ENCODE measurements around the gene HPSE. TPM values are rescaled to one million over a fixed set of nuclear protein-coding genes. Genes with fewer than 3 reads are reported as not detected.
"Not testable (repeated sequence)": the region's sequence is repeated elsewhere in the genome, so short reads cannot be mapped to it uniquely, and the experiment has no call there.

HPSE gene
- total RNA-seq, 2 donors from 2014 or later = 12.4 to 13.9 TPM

DNA sequence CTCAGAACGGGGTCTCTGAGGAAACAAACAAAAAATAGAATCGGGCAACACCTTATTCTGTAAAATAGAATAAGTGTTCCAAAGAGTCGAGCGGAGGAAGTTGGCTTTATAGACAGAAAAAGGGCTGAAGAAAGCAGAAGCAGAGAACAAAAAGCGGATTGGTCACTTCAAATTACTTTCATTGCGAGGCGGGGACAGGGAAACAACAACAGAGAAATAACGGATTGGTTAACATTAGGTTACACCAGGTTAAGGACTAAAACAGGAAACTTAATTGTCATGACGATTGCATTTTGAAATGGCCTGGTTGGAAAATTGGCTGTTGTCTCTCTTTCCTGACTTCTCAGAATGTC, 49.6 kb downstream of the HPSE start:
- DNase-seq (ENCODE audit: low spot score) = no peak

DNA sequence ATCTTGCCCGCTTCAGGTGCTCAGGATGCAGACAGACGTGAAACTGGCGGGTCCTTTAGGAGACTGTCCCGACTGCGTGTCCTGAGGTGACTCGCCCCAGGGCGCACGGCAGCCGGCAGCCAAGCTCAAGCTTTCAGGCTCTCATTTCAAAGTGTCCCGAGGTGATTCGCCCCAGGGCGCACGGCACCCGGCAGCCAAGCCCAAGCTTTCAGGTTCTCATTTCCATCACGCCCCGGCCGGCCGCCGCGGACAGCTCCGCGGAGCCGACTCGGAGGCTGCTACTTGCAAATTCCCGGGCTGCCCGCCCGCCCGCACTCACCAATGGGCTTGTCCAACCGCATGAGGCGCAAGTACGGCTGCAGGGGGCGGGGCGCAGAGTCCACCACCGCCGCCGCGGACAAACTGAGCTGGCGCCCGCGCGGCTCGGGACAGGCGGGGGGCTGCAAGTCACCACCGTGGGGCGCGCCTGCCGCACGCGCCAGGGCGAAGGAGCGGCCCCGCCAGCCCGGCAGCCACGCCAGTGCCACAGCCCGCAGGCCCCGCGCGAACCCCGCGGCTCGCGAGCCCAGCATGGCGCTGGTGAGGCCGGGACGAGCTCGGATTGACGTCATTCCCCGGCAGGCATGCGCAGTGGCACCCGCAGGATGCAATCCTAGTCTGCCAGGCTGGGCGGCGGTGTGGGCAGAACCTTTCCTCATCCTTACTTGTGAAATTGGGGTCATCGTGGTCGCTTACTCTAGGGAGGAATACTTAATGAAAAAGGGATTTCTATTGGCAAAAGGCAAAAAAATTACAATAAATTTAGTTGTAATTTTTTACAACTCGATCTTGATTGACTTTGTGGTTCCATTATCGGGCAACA, 50.2 kb downstream of the HPSE start, which contains the start of gene COQ2:
Gene COQ2, minus strand, starts transcription at position 606 of the 862 bp plus-strand sequence. Its CDS starts 34 bp downstream, at position 572.
- H3K27ac Mint-ChIP-seq = peak within 1 kb of the TSS; percentile 96 to 98
- H3K36me3 Mint-ChIP-seq = no peaks in the 10 kb centered on the region
- H3K4me1 Mint-ChIP-seq (ENCODE audit: low read depth in 2 of 2) = peaks cover 24 to 40% of the 10 kb centered on the region in 2 donors
- no peaks in the 10 kb centered on the region for H3K27me3 Mint-ChIP-seq
- H3K9me3 Mint-ChIP-seq = no peaks in the 10 kb centered on the region
- DNase-seq (ENCODE audit: low spot score) (peak; percentile 95), ATAC-seq (peak; percentile 94 to 95)
- H3K4me3 Mint-ChIP-seq = peak within 1 kb of the TSS; percentile 99

More for the DNA sequence above, 49.6 kb downstream of the HPSE start:
- no peaks in the 10 kb centered on the region for H3K27me3 Mint-ChIP-seq
- no peaks in the 10 kb centered on the region for H3K36me3 Mint-ChIP-seq
- H3K27ac Mint-ChIP-seq = peak overlapping the region; percentile 96 to 98
- peak overlapping the region; percentile 99 for H3K4me3 Mint-ChIP-seq
- ATAC-seq = no peak
- peaks cover 24 to 40% of the 10 kb centered on the region in 2 donors for H3K4me1 Mint-ChIP-seq (ENCODE audit: low read depth in 2 of 2)
- no peaks in the 10 kb centered on the region for H3K9me3 Mint-ChIP-seq

DNA sequence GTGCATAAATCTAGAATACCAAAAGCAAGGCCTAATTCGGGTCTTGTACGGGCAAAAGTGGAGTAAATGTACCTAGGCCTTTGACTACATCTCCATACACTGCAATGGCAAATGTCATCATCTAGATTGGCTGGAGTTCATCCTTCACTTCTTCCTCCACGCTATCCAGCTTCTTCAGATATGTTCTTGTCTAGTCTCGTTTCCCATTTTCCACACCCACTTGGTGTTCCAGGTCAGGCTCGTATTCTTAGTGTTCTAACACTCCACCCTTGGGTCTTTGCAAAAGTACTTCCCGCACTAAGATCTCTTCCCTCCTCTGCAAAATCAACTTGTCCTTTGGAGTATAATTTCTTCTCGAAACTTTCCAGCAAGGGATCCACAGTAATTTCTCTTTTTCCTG, 51.5 kb downstream of the HPSE start:
- H3K9me3 Mint-ChIP-seq = no peaks in the 10 kb centered on the region
- peaks cover 24 to 40% of the 10 kb centered on the region in 2 donors for H3K4me1 Mint-ChIP-seq (ENCODE audit: low read depth in 2 of 2)
- DNase-seq (ENCODE audit: low spot score) (no peak), ATAC-seq (no peak)
- no peaks in the 10 kb centered on the region for H3K27me3 Mint-ChIP-seq
- peak overlapping the region; percentile 96 to 98 for H3K27ac Mint-ChIP-seq
- peak overlapping the region; percentile 99 for H3K4me3 Mint-ChIP-seq
- no peaks in the 10 kb centered on the region for H3K36me3 Mint-ChIP-seq

DNA sequence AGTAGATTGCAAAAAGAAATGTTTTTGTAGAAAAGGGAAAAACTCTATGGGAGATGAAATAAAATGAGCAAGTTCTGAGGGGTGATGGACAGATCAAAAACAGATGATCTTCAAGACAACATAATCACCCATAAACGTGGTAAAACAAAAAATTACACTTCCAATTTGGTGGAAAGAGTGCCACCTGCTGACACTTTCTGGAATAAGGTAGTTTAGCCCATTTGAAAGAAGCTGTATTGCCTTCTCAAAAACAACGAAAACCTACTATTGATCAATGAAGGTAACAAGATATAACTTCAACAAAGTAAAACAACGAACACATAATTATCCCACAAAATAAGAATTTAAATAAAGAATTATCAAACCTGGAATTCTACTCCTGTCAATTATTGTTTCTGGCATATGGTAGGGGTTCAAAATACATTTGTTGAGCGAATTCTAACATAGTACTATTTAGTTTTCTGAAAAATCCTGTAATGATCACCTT, 52.6 kb downstream of the HPSE start:
- Mint-ChIP-seq H3K36me3 (no peaks in the 10 kb centered on the region), H3K4me1 (ENCODE audit: low read depth in 2 of 2) (peaks cover 24 to 43% of the 10 kb centered on the region in 2 donors), H3K27ac (no peak overlapping the region), H3K4me3 (peak overlapping the region; percentile 24), H3K9me3 (no peaks in the 10 kb centered on the region), H3K27me3 (no peaks in the 10 kb centered on the region)
- ATAC-seq (no peak), DNase-seq (ENCODE audit: low spot score) (no peak)

DNA sequence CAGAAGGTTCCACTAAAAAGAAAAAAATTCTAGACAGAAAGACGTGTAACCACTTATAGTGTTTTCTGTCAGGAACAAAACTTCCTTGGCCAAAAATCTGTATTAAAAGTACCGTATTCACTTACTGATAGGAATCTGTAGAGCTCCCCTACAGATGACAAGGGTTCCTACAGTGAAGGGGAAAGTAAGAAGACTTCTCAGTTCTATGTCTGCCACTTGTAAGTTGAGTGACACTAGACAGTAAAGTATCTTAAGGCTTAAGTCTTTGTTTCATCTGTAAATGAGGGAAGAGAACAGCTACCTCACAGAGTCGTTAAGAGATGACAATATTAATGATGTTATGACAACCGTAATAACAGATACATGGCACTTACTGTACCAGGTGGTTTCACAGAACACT, 53.3 kb downstream of the HPSE start:
- H3K4me3 Mint-ChIP-seq = peak overlapping the region; percentile 24

DNA sequence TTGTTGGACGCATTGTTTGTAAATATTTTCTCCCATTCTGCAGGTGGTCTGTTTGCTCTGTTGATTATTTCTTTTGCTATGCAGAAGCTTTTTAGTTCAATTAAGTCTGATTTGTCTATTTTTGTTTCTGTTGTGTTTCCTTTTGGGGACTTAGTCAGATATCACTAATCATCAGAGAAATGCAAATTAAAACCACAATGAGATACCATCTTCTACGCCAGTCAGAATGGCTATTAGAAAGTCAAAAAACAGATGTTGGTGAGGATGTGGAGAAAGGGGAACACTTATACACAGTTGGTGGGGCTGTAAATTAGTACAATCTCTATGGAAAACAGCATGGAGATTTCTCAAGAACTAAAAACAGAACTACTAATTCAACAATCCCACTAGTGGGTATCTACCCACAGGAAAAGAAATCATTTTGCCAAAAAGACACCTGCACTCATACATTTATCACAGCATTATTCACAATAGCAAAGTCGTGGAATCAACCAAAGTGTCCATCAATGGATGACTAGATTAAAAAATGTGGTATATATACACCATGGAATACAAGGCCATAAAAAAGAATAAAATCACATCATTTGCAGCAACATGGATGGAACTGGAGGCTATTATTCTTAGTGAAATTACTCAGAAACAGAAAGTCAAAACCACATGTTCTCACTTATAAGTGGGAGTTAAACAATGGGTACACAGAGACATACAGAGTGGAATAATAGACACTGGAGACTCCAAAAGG, 58.2 kb downstream of the HPSE start:
- no peaks in the 10 kb centered on the region for H3K27me3 Mint-ChIP-seq
- peaks cover 7 to 22% of the 10 kb centered on the region in 2 donors for H3K4me1 Mint-ChIP-seq (ENCODE audit: low read depth in 2 of 2)
- H3K27ac Mint-ChIP-seq = peak overlapping the region in 1 of 2 donors; percentile 14
- ATAC-seq (peak in 1 of 2 donors; percentile 71), DNase-seq (ENCODE audit: low spot score) (no peak)
- H3K36me3 Mint-ChIP-seq = peaks cover 5% of the 10 kb centered on the region
- H3K9me3 Mint-ChIP-seq = no peaks in the 10 kb centered on the region
- no peak overlapping the region for H3K4me3 Mint-ChIP-seq

More for the DNA sequence above, 53.3 kb downstream of the HPSE start:
- H3K4me1 Mint-ChIP-seq (ENCODE audit: low read depth in 2 of 2) = peaks cover 28 to 48% of the 10 kb centered on the region in 2 donors
- no peak for DNase-seq (ENCODE audit: low spot score)
- no peak for ATAC-seq
- no peak overlapping the region for H3K27ac Mint-ChIP-seq
- H3K27me3 Mint-ChIP-seq = no peaks in the 10 kb centered on the region
- no peaks in the 10 kb centered on the region for H3K9me3 Mint-ChIP-seq
- H3K36me3 Mint-ChIP-seq = peaks cover 2% of the 10 kb centered on the region

DNA sequence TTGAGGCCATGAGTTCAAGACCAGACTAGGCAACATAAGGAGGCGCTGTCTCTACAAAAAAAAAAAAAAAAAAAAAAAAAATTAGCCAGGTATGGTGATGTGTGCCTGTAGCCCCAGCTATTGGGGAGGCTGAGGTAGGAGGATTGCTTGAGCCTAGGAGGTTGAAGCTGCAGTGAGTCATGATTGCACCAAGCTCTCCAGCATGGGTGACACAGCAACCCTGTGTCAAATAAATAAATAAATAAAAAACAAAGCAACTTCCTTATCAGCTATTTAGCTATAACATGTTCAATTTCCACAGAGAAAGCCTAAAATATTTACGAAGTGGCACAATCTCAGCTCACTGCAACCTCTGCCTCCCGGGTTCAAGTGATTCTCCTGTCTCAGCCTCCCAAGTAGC, 60.7 kb downstream of the HPSE start:
- not testable (repeated sequence) for H3K36me3 Mint-ChIP-seq

DNA sequence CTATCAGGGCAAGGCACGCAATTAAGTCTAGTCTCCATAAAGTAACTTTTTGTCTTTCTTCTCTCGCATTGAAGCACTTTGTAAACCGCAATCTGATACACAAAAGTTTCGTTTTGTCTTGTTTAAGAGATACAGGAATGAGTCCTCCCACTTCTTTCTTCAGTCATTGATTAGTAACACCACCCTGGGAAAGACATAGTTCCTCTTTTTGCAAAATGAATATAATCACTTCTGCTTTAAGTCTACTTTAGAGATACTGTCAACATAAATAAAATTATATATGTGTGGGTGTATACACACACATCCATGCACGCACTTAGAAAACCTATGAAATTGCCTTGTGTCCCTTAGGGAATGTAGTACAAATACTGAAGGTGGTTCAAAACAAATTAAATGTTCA, 61.7 kb downstream of the HPSE start:
- ATAC-seq (peak in 1 of 2 donors; percentile 60), DNase-seq (ENCODE audit: low spot score) (no peak)
- Mint-ChIP-seq H3K9me3 (no peaks in the 10 kb centered on the region), H3K27ac (no peak overlapping the region), H3K4me1 (ENCODE audit: low read depth in 2 of 2) (peaks cover 14 to 21% of the 10 kb centered on the region in 2 donors), H3K36me3 (peaks cover 5% of the 10 kb centered on the region), H3K4me3 (no peak overlapping the region), H3K27me3 (no peaks in the 10 kb centered on the region)

More for the DNA sequence above, 60.7 kb downstream of the HPSE start:
- ATAC-seq; DNase-seq (ENCODE audit: low spot score); H3K27me3 Mint-ChIP-seq; H3K4me3 Mint-ChIP-seq; H3K27ac Mint-ChIP-seq; H3K9me3 Mint-ChIP-seq: not testable (repeated sequence)
- peaks cover 6 to 12% of the 10 kb centered on the region in 2 donors for H3K4me1 Mint-ChIP-seq (ENCODE audit: low read depth in 2 of 2)

DNA sequence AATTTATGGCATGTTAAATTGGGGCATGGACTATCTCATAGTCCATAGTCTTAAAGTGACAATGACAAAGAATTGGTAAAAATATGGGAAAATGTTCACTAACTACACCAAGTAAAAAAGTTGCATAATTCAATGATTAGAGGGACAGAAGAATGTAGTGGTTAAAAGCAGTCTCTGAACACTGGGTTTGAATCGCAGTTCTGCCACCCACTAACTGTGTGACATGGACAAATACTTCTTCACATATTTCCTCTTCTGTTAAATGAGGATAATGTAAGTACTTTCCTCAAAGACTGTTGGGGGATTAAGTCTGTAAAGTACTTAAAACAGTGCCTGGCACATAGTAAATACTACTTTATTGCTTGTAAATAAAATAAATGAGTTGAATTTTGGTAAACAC, 65.4 kb downstream of the HPSE start:
- H3K4me1 Mint-ChIP-seq (ENCODE audit: low read depth in 2 of 2) = peaks cover 10 to 14% of the 10 kb centered on the region in 2 donors
- H3K36me3 Mint-ChIP-seq = no peaks in the 10 kb centered on the region
- no peaks in the 10 kb centered on the region for H3K27me3 Mint-ChIP-seq
- H3K4me3 Mint-ChIP-seq = no peak overlapping the region
- DNase-seq (ENCODE audit: low spot score) (no peak), ATAC-seq (no peak)
- no peaks in the 10 kb centered on the region for H3K9me3 Mint-ChIP-seq
- H3K27ac Mint-ChIP-seq = no peak overlapping the region

DNA sequence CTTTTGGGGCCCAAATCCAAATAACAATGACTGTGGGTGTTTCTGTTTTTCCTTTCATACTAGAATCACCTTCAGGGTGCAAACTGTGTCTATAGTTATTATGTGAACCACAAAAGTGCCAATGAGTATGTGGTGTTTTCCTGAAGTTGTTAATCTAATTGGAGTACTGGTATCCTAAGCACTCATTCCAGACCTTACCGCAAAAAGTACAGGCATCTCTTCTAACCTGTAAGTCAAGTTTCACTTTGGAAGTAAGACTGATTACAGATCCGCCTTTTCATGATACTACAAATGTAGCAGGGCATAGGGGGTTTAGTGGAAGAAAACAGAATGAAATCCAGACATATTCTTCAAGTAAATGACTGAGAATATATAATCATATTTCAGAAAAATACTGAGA, 66.2 kb downstream of the HPSE start:
- DNase-seq (ENCODE audit: low spot score) (no peak), ATAC-seq (no peak)
- peak overlapping the region; percentile 14 to 61 for H3K27ac Mint-ChIP-seq
- H3K36me3 Mint-ChIP-seq = no peaks in the 10 kb centered on the region
- peak overlapping the region; percentile 49 for H3K4me3 Mint-ChIP-seq
- H3K9me3 Mint-ChIP-seq = no peaks in the 10 kb centered on the region
- H3K27me3 Mint-ChIP-seq = no peaks in the 10 kb centered on the region
- peaks cover 10 to 14% of the 10 kb centered on the region in 2 donors for H3K4me1 Mint-ChIP-seq (ENCODE audit: low read depth in 2 of 2)

DNA sequence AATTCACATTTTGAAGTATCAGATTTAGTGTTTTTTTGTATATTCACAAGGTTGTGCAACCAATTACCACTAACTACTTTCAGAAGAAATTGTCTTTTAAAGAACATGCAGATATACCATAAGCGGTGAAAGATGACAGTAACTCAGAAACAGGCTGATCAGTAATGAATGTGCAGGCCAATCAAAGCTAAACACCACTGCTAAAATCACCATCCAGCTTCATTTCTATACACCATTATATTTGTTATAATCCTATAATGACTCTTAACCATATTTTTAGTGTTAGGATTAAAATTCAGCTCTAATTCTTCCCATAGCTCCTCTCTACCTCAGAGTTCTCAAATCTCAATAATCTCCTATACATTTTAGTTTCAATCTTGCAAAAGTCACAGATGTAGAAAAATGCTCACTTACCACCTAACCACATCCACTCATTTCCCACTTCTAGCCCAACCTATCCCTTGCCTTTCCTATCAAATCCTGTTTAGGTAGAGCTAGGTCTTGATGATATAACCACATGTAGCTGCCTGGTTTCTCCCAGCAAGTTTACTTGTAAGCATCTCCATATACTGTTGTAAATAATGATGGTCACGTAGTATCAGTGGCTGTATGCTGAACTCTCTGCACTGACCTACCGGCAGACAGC, 66.7 kb downstream of the HPSE start:
- peak overlapping the region; percentile 49 for H3K4me3 Mint-ChIP-seq
- DNase-seq (ENCODE audit: low spot score) = no peak
- H3K9me3 Mint-ChIP-seq = no peaks in the 10 kb centered on the region
- peak overlapping the region; percentile 14 to 61 for H3K27ac Mint-ChIP-seq
- no peaks in the 10 kb centered on the region for H3K27me3 Mint-ChIP-seq
- H3K36me3 Mint-ChIP-seq = peaks cover 1% of the 10 kb centered on the region
- H3K4me1 Mint-ChIP-seq (ENCODE audit: low read depth in 2 of 2) = peaks cover 10 to 14% of the 10 kb centered on the region in 2 donors
- ATAC-seq = peak; percentile 40 to 83

DNA sequence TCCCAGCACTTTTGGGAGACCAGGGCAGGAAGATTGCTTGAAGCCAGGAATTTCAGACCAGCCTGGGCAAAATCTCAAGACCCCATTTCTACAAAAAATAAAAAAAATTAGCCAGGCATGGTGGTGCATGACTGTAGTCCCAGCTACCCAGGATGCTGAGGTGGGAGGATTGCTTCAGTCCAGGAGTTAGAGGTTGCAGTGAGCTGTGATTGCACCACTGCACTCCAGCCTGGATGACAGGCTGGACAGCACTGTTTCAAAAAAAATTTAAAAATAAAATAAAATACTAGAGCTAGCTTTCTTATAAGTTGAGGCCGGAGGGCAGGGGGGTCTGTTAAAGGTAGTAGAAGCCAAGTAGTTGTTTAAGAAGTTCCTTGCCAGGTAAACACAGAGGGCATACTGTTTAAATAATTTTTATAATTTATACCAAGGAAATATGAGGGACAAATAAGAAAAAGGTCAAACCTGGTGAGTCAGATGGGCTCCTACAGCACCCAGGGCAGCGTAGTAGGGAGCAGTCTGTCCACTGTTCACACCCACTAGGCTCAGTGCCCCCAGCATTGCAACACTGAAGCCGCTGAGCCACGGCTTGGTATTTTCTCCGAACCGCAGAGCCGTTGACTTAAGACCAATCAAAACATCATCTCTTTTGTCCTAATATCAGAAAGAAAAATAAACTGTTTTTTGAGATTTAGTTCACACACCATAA, 67.4 kb downstream of the HPSE start:
- peak overlapping the region in 1 of 2 donors; percentile 61 for H3K27ac Mint-ChIP-seq
- ATAC-seq (peak; percentile 71 to 80), DNase-seq (ENCODE audit: low spot score) (no peak)
- H3K27me3 Mint-ChIP-seq = no peaks in the 10 kb centered on the region
- no peak overlapping the region for H3K4me3 Mint-ChIP-seq
- H3K4me1 Mint-ChIP-seq (ENCODE audit: low read depth in 2 of 2) = peaks cover 10 to 14% of the 10 kb centered on the region in 2 donors
- H3K9me3 Mint-ChIP-seq = no peaks in the 10 kb centered on the region
- H3K36me3 Mint-ChIP-seq = peaks cover 5% of the 10 kb centered on the region

DNA sequence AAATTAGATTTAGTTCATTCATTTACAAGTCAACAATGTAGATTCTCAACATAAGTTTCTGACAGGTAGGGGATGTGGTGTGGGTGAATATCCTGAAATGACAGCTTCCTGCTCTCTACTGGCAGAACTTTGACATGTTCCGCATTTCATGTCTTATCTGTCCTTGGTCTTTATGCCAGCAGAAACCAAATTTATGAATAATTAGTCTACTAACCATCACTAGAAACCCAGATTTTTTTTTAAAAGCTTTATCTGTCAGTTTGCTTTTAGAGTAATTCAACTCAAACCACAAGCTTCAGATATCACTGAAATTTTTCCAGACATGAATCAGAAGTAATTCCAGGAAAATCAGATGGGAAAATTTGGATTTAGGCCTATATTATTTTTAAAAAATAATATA, 68.0 kb downstream of the HPSE start:
- Mint-ChIP-seq H3K27me3 (no peaks in the 10 kb centered on the region), H3K27ac (no peak overlapping the region), H3K36me3 (peaks cover 5% of the 10 kb centered on the region), H3K4me1 (ENCODE audit: low read depth in 2 of 2) (peaks cover 10 to 14% of the 10 kb centered on the region in 2 donors), H3K4me3 (no peak overlapping the region), H3K9me3 (no peaks in the 10 kb centered on the region)
- ATAC-seq (peak in 1 of 2 donors; percentile 50), DNase-seq (ENCODE audit: low spot score) (no peak)

All from natural killer cell treated with Interleukin-12 subunit alpha and Interleukin-12 subunit beta and Interleukin-15 and Interleukin-18, amount 100 ng/mL, for 72 hours (primary cell).